ENCODE measurements around the gene PHKA2.

Gene PHKA2

DNA sequence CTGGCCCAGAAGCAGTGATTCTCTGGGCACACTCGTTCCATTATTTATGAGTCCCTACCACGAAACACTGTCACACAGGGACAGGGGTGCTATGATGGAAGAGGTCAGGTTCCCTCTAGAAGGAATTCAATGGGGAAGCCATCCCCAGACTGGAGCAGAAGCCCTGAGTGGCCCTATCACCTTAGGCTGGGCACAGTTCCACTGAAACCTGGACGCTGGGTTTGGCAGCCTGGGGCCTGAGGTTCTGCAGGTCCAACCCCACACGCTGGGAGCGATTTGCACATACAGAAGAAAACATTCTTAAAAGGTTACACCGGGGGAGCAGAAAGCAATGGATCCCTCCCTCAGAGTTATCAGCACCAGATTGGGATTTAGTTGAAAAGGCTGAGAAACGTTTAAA is 63.3 kb downstream of the PHKA2 start:
- Histone ChIP-seq H3K4me3 (ENCODE audit: low read depth, low read length) (no peak overlapping the region), H3K27ac (no peak overlapping the region), H3K27me3 (replicated peaks) (no peaks in the 10 kb centered on the region), H3K36me3 (replicated peaks) (no peaks in the 10 kb centered on the region)
- no peak for TF ChIP-seq CTCF (IDR thresholded peaks at IDR 0.05; ENCODE audit: low read depth, low read length, missing control alignments)
- in situ Hi-C loops (cut with HindIII; ENCODE audit: low pct_ligation_motif_present, low sequenced_read_pairs) = no loop called here
- DNase-seq = no peak

- Histone ChIP-seq H3K27me3 (replicated peaks) (no peaks in the 10 kb centered on the region), H3K27ac (no peak overlapping the region), H3K36me3 (replicated peaks) (no peaks in the 10 kb centered on the region), H3K4me3 (ENCODE audit: low read depth, low read length) (no peak overlapping the region)
- no peak for TF ChIP-seq CTCF (IDR thresholded peaks at IDR 0.05; ENCODE audit: low read depth, low read length, missing control alignments)
- in situ Hi-C loops (cut with HindIII; ENCODE audit: low pct_ligation_motif_present, low sequenced_read_pairs) = no loop called here
- no peak for DNase-seq
These were observed 63.8 kb downstream of the PHKA2 start for GRCh38 chrX:18920079-18920478.

- H3K4me3 ChIP-seq (ENCODE audit: low read depth, low read length) = no peak overlapping the region
- no peak for DNase-seq
- no peaks in the 10 kb centered on the region for H3K27me3 ChIP-seq (replicated peaks)
- H3K36me3 ChIP-seq (replicated peaks) = no peaks in the 10 kb centered on the region
- in situ Hi-C loops (cut with HindIII; ENCODE audit: low pct_ligation_motif_present, low sequenced_read_pairs) = no loop called here
- no peak for TF ChIP-seq CTCF (IDR thresholded peaks at IDR 0.05; ENCODE audit: low read depth, low read length, missing control alignments)
- H3K27ac ChIP-seq = no peak overlapping the region
These were observed 66.1 kb downstream of the PHKA2 start for GRCh38 chrX:18917831-18918230.

- H3K27ac ChIP-seq = no peak overlapping the region
- no peak for TF ChIP-seq CTCF (IDR thresholded peaks at IDR 0.05; ENCODE audit: low read depth, low read length, missing control alignments)
- no peak overlapping the region for H3K4me3 ChIP-seq (ENCODE audit: low read depth, low read length)
- no peaks in the 10 kb centered on the region for H3K36me3 ChIP-seq (replicated peaks)
- no peaks in the 10 kb centered on the region for H3K27me3 ChIP-seq (replicated peaks)
- no peak for DNase-seq
- in situ Hi-C loops (cut with HindIII; ENCODE audit: low pct_ligation_motif_present, low sequenced_read_pairs) = no loop called here
These were observed 77.6 kb downstream of the PHKA2 start for GRCh38 chrX:18906286-18906685.

GRCh38 chrX:18900401-18900976 is 83.4 kb downstream of the PHKA2 start:
- H3K36me3 ChIP-seq (replicated peaks) = no peaks in the 10 kb centered on the region
- DNase-seq = no peak
- H3K27me3 ChIP-seq (replicated peaks) = no peaks in the 10 kb centered on the region
- H3K4me3 ChIP-seq (ENCODE audit: low read depth, low read length) = no peak overlapping the region
- no peak overlapping the region for H3K27ac ChIP-seq
- no peak for TF ChIP-seq CTCF (IDR thresholded peaks at IDR 0.05; ENCODE audit: low read depth, low read length, missing control alignments)
- in situ Hi-C loops (cut with HindIII; ENCODE audit: low pct_ligation_motif_present, low sequenced_read_pairs) = no loop called here

GRCh38 chrX:18899796-18900380 is 84.0 kb downstream of the PHKA2 start:
- DNase-seq = no peak
- Histone ChIP-seq H3K27ac (no peak overlapping the region), H3K36me3 (replicated peaks) (no peaks in the 10 kb centered on the region), H3K27me3 (replicated peaks) (no peaks in the 10 kb centered on the region), H3K4me3 (ENCODE audit: low read depth, low read length) (no peak overlapping the region)
- in situ Hi-C loops (cut with HindIII; ENCODE audit: low pct_ligation_motif_present, low sequenced_read_pairs) = no loop called here
- TF ChIP-seq CTCF (IDR thresholded peaks at IDR 0.05; ENCODE audit: low read depth, low read length, missing control alignments) = peak; percentile 44
